ENCODE results near the gene NBL1.

DNA sequence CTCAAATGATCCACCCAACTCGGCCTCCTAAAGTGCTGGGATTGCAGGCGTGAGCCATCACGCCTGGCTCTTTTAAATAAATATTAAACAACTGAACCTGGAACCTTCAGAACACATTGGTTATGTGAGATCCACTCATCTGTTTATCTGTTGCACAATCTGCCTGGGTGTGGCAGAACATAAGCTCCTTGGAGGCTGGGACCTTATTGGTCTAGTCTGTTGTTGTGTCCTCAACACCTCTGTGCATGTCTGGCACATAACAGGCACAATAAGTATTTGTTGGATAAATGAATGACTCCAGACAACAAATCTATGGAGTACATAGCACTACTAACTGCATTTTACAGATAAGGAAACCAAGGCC is 4.1 kb upstream of the NBL1 start:
- TF ChIP-seq, protein P1, sequence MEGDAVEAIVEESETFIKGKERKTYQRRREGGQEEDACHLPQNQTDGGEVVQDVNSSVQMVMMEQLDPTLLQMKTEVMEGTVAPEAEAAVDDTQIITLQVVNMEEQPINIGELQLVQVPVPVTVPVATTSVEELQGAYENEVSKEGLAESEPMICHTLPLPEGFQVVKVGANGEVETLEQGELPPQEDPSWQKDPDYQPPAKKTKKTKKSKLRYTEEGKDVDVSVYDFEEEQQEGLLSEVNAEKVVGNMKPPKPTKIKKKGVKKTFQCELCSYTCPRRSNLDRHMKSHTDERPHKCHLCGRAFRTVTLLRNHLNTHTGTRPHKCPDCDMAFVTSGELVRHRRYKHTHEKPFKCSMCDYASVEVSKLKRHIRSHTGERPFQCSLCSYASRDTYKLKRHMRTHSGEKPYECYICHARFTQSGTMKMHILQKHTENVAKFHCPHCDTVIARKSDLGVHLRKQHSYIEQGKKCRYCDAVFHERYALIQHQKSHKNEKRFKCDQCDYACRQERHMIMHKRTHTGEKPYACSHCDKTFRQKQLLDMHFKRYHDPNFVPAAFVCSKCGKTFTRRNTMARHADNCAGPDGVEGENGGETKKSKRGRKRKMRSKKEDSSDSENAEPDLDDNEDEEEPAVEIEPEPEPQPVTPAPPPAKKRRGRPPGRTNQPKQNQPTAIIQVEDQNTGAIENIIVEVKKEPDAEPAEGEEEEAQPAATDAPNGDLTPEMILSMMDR (IDR thresholded peaks at IDR 0.05; ENCODE audit: low read depth, low read length): no peak
- TF ChIP-seq, protein P2, sequence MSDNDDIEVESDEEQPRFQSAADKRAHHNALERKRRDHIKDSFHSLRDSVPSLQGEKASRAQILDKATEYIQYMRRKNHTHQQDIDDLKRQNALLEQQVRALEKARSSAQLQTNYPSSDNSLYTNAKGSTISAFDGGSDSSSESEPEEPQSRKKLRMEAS (IDR thresholded peaks at IDR 0.05; ENCODE audit: low read depth, low read length): no peak
- no peak for TF ChIP-seq POLR2A (IDR thresholded peaks at IDR 0.05; ENCODE audit: extremely low read depth, insufficient read length)

Measured in NB4 (cell line).